DND-41 (cell line): Measurements from ENCODE around the gene ASB5.

Source experiments
- EZH2 ChIP-seq: IDR thresholded peaks from 3 replicates; pipeline ENCODE4 v1.6.1; 2012; ENCODE audit warnings: borderline replicate concordance, low read depth, mild to moderate bottlenecking, moderate library complexity, low read length, inconsistent platforms; ENCODE audit not compliant: severe bottlenecking
- TF ChIP-seq, protein P1 (sequence below): IDR thresholded peaks from 2 replicates; pipeline ENCODE4 v1.5.1; 2012; ENCODE audit warnings: borderline replicate concordance, low read length, moderate library complexity, mild to moderate bottlenecking; ENCODE audit not compliant: poor library complexity, severe bottlenecking; ENCODE audit errors: extremely low read depth

DNA sequence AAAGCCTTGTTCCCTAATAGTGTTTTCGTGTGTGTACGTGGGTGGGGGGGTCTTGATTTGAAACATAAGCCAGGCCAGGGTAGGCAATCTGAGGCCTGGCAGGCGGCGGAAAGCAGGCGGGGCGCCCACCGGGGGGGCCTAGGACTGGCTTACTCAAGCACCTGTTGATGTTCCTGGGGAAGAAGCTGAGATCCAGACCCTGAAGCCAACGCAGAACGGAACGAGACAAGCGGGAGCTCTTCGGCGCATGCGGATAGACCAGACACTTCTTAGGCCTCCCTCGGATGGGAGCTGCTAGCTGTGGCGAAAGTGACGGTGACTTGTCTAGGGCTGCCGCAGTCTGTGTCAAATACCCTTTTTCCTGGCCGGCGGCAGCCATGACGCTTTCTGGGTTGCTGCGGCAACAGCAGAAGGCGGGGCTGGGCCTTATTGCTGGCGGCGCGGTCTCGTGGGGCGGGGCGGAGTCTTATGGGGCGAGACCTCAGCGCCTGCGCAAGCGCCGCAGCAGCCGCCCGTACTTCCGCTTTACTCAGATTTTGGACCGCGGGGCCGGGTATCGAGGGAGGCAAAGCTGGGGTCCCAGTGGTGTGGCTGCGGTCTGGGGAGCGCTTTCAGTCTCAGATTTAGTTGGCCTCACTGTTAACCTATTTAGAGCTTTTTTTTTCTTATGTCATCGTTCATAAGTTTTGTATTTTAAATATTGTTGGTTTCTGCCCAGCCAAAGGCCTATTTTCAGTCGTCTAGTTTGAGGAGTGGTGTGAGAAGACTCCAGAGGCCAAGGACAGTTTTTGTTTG is 73.6 kb downstream of the ASB5 start, which contains the start of gene SPATA4:
- no peak for TF ChIP-seq EZH2
- TF ChIP-seq, protein P1, sequence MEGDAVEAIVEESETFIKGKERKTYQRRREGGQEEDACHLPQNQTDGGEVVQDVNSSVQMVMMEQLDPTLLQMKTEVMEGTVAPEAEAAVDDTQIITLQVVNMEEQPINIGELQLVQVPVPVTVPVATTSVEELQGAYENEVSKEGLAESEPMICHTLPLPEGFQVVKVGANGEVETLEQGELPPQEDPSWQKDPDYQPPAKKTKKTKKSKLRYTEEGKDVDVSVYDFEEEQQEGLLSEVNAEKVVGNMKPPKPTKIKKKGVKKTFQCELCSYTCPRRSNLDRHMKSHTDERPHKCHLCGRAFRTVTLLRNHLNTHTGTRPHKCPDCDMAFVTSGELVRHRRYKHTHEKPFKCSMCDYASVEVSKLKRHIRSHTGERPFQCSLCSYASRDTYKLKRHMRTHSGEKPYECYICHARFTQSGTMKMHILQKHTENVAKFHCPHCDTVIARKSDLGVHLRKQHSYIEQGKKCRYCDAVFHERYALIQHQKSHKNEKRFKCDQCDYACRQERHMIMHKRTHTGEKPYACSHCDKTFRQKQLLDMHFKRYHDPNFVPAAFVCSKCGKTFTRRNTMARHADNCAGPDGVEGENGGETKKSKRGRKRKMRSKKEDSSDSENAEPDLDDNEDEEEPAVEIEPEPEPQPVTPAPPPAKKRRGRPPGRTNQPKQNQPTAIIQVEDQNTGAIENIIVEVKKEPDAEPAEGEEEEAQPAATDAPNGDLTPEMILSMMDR: no peak
